Gastroesophageal sphincter (tissue), 4 donors: ENCODE results near the gene COL11A2. TPM values are rescaled to one million over a fixed set of nuclear protein-coding genes. Genes with fewer than 3 reads are reported as not detected.

Experiments used
- ATAC-seq: fragments of 150-250 bp; one replicate; pipeline ENCODE4 v1.9.1; 2016; ENCODE audit warnings: mild to moderate bottlenecking, moderate library complexity
- H3K27ac ChIP-seq, 4 donors: fragments of 200-600 bp; sonication (generic) in 3 of 4; 1 replicate in 3 of 4; 2 replicates in 1 of 4; pipeline ENCODE4 v1.5.1; 2016 to 2019
- H3K27me3 ChIP-seq: fragments of 200-600 bp; sonication (generic); one replicate; pipeline ENCODE4 v1.5.1; 2019
- H3K36me3 ChIP-seq, 2 donors: fragments of 200-600 bp; sonication (generic); one replicate each; pipeline ENCODE4 v1.5.1; 2019; ENCODE audit warnings: control low read depth in 1 of 2
- H3K4me1 ChIP-seq, 3 donors: fragments of 200-600 bp; sonication (generic); 1 replicate in 2 of 3; 2 replicates in 1 of 3; pipeline ENCODE4 v1.5.1; 2016 to 2019; ENCODE audit warnings: control low read depth in 2 of 3
- H3K4me3 ChIP-seq, 2 donors: fragments of 200-600 bp; sonication (generic); one replicate each; pipeline ENCODE4 v1.5.1; 2019; ENCODE audit warnings: mild to moderate bottlenecking in 1 of 2, moderate library complexity in 1 of 2
- H3K9me3 ChIP-seq, 3 donors: fragments of 200-600 bp; sonication (generic); one replicate each; pipeline ENCODE4 v1.5.1; 2017 to 2019; ENCODE audit warnings: control low read depth in 2 of 3
- CTCF ChIP-seq, 4 experiments: fragments of 200-600 bp in 2 of 4; fragments of 450-650 bp in 2 of 4; sonication (generic) in 1 of 4; IDR thresholded peaks; one replicate each; pipeline ENCODE4 v1.5.1; 2017 to 2019; ENCODE audit warnings: antibody characterized with exemption in 4 of 4, mild to moderate bottlenecking in 2 of 4, moderate library complexity in 2 of 4
- EP300 ChIP-seq: sonication (generic); formaldehyde crosslinking; IDR thresholded peaks from one replicate; pipeline ENCODE4 v1.6.1; 2017; ENCODE audit warnings: antibody characterized with exemption, mild to moderate bottlenecking
- POLR2A ChIP-seq, 2 donors: fragments of 450-650 bp; IDR thresholded peaks; one replicate each; pipeline ENCODE4 v1.6.1; 2017; ENCODE audit warnings: antibody characterized with exemption in 2 of 2, mild to moderate bottlenecking in 2 of 2, moderate library complexity in 1 of 2
- POLR2AphosphoS5 ChIP-seq: sonication (generic); formaldehyde crosslinking; IDR thresholded peaks from one replicate; pipeline ENCODE4 v1.6.1; 2017; ENCODE audit warnings: antibody characterized with exemption
- WGBS, 2 donors: methylation state at CpG; one replicate each; pipeline ENCODE4 v1.1.5; 2018; ENCODE audit warnings: low coverage in 1 of 2; 5-methylcytosine and 5-hydroxymethylcytosine counted together
- total RNA-seq, 4 donors: library from RNA; depleted of rRNA; stranded (reverse); fragments of >200 nt; gene quantifications; one replicate each; pipeline ENCODE4 v1.1.0, GENCODE V29; 2016

COL11A2 gene
- total RNA-seq, 4 donors from 2014 or later = 0.35 to 1.4 (median 0.45) TPM

- ATAC-seq = no peak
- TF ChIP-seq POLR2AphosphoS5 (no peak), CTCF (IDR thresholded peaks at IDR 0.05) (no peak), POLR2A (IDR thresholded peaks at IDR 0.05) (no peak), EP300 (no peak)
- H3K27ac ChIP-seq = no peak overlapping the region
- H3K36me3 ChIP-seq = peaks cover 0 to 10% of the 10 kb centered on the region in 2 donors
- peaks cover 0 to 21% (median 9%) of the 10 kb centered on the region in 3 donors for H3K4me1 ChIP-seq
- no peak overlapping the region for H3K4me3 ChIP-seq
- H3K27me3 ChIP-seq = peaks cover 51% of the 10 kb centered on the region
- no peaks in the 10 kb centered on the region for H3K9me3 ChIP-seq
- WGBS, 2 donors = 37 to 100% methylated on average over 1 to 4 of the region's 7 CpGs
These were observed 2.4 kb downstream of the COL11A2 start for GRCh38 chr6:33189625-33190448.

DNA sequence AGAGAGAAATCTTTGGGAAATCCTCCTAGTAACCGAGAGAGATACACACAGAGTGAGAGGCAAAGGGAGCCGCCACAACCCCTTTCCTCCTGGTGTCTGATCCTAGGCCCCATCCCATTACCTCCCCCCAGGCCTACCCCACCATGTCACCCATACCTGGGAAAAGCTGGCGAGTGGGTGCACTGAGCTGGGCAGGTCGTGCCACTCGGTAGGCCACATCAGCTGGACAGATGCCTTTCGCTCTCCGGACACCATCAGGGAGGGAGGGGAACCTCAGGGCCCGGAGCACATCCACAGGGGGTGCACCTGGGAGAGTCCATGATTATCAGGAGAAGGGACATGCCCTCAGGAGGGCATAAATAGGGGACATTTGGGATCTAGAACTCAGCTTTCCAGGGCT lies 3.1 kb downstream of the COL11A2 start:
- Histone ChIP-seq H3K27ac (no peak overlapping the region), H3K9me3 (no peaks in the 10 kb centered on the region), H3K4me3 (no peak overlapping the region), H3K4me1 (peaks cover 0 to 21% (median 9%) of the 10 kb centered on the region in 3 donors), H3K36me3 (peaks cover 0 to 3% of the 10 kb centered on the region in 2 donors), H3K27me3 (peaks cover 57% of the 10 kb centered on the region)
- no peak for ATAC-seq
- TF ChIP-seq POLR2AphosphoS5 (no peak), CTCF (IDR thresholded peaks at IDR 0.05) (no peak), POLR2A (IDR thresholded peaks at IDR 0.05) (no peak), EP300 (no peak)
- WGBS, 2 donors = 90% methylated on average over 5 of the region's 8 CpGs; no CpG with 5 or more reads in 1 of the 2 donors

DNA sequence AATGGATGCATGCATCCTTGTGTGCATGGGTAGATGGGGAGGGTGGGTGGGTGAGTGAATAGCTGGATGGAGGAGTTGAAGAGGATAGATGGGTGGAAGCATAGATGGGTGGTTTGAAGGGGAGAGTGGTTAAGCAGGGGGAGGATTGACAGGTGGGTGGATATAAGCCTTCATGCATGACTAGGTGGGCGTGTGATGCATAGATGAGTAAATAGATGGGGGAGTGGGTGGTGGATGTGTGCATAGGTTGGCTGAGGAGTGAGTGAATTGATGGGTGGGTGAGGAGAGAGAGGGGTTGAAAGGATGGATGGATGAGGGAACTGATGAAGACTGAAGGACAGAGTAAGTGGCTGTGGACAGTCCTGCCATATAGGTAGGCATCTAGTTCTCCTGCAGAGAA lies 4.5 kb downstream of the COL11A2 start:
- Histone ChIP-seq H3K27ac (no peak overlapping the region), H3K4me1 (peaks cover 0 to 11% (median 7%) of the 10 kb centered on the region in 3 donors), H3K27me3 (peaks cover 57% of the 10 kb centered on the region), H3K36me3 (no peaks in the 10 kb centered on the region), H3K4me3 (no peak overlapping the region), H3K9me3 (no peaks in the 10 kb centered on the region)
- ATAC-seq = no peak
- 95 to 100% methylated on average over 1 of the region's 1 CpG for WGBS, 2 donors
- TF ChIP-seq POLR2A (IDR thresholded peaks at IDR 0.05) (no peak), CTCF (IDR thresholded peaks at IDR 0.05) (no peak)

- TF ChIP-seq CTCF (IDR thresholded peaks at IDR 0.05) = no peak
- no peak for TF ChIP-seq EP300
- no peak for TF ChIP-seq POLR2AphosphoS5
- TF ChIP-seq POLR2A (IDR thresholded peaks at IDR 0.05) = no peak
- no peaks in the 10 kb centered on the region for H3K4me1 ChIP-seq
- no peak for ATAC-seq
- no peak overlapping the region for H3K4me3 ChIP-seq
- WGBS, 2 donors = 61 to 68% methylated on average over 2 to 4 of the region's 4 CpGs
- H3K9me3 ChIP-seq = no peaks in the 10 kb centered on the region
- H3K36me3 ChIP-seq = no peaks in the 10 kb centered on the region
- no peak overlapping the region for H3K27ac ChIP-seq
- H3K27me3 ChIP-seq = peaks cover 40% of the 10 kb centered on the region
These were observed 6.5 kb downstream of the COL11A2 start for GRCh38 chr6:33185654-33186187.

DNA sequence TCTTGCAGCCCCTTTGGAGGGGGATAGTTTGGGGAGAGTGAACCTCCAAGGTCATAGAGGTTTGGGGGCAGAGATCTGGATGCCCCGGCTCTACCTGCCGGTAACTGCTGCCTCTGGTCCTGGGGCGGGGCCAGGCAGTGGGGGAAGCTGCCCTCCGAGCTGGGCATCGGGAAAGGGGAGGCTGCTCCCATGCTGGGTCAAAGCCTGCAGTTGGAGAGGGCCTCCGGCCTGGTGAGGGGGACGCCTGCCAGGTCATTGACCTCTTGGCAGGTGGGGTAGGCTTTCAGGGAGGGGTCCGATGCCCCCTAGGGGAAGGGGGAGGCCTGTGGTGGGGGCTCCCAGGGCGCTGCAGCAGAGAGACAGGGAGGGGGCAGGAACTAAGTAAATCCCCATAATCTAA lies 7.1 kb downstream of the COL11A2 start:
- H3K9me3 ChIP-seq = no peaks in the 10 kb centered on the region
- no peaks in the 10 kb centered on the region for H3K4me1 ChIP-seq
- no peak overlapping the region for H3K27ac ChIP-seq
- no peak for ATAC-seq
- peaks cover 35% of the 10 kb centered on the region for H3K27me3 ChIP-seq
- TF ChIP-seq CTCF (IDR thresholded peaks at IDR 0.05) (no peak), POLR2AphosphoS5 (no peak), EP300 (no peak), POLR2A (IDR thresholded peaks at IDR 0.05) (no peak)
- WGBS, 2 donors = 75% methylated on average over 2 of the region's 9 CpGs; no CpG with 5 or more reads in 1 of the 2 donors
- H3K36me3 ChIP-seq = no peaks in the 10 kb centered on the region
- no peak overlapping the region for H3K4me3 ChIP-seq
